ENCODE results near the gene ZFAND2A. TPM values are rescaled to one million over a fixed set of nuclear protein-coding genes. Genes with fewer than 3 reads are reported as not detected.
"Not testable (repeated sequence)": the region's sequence is repeated elsewhere in the genome, so short reads cannot be mapped to it uniquely, and the experiment has no call there.

The ZFAND2A gene
- total and polyA plus RNA-seq, 5 donors from 2014 or later: 37.2 to 95.9 (median 58.6) TPM

GRCh38 chr7:1144269-1144771, 15.7 kb downstream of the ZFAND2A start:
- H3K36me3 ChIP-seq (ENCODE audit: control insufficient read depth, insufficient read depth, low read length): no peaks in the 10 kb centered on the region
- H3K27ac ChIP-seq (ENCODE audit: insufficient read depth, low read length, poor library complexity, severe bottlenecking): no peak overlapping the region
- no peaks in the 10 kb centered on the region for H3K4me1 ChIP-seq (ENCODE audit: control insufficient read depth, insufficient read depth, low read length, poor library complexity, severe bottlenecking)
- H3K27me3 ChIP-seq (ENCODE audit: control insufficient read depth, insufficient read depth, low read length): no peaks in the 10 kb centered on the region
- ATAC-seq (ENCODE audit: low read depth in 2 of 2) (no peak), DNase-seq (no peak)
- no peak overlapping the region for H3K4me3 ChIP-seq (ENCODE audit: low read depth, low read length)
- Mint-ChIP-seq H3K4me1 (peaks cover 0 to 2% (median 0%) of the 10 kb centered on the region in 4 donors), H3K36me3 (no peaks in the 10 kb centered on the region), H3K4me3 (no peak overlapping the region), H3K9me3 (no peaks in the 10 kb centered on the region), H3K27ac (no peak overlapping the region), H3K27me3 (peaks cover 8% of the 10 kb centered on the region)
- H3K9me3 ChIP-seq (ENCODE audit: control insufficient read depth in 2 of 2, low read length in 2 of 2): no peaks in the 10 kb centered on the region

DNA sequence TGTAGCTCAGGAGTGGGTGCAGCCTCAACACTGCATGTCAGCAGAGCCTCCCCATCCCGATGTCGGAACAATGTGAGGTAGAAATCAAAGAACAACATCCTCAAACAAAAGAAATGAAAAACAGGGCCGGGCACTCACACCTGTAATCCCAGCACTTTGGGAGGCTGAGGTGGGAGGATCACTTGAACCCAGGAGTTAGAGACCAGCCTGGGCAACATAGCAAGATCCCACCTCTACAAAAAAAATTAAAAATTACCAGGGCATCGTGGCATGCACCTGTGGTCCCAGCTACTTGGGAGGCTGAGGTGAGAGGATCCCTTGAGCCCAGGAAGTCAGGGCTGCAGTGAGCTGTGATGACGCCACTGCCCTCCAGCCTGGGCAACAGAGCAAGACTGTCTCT, 17.0 kb downstream of the ZFAND2A start:
- H3K27ac ChIP-seq (ENCODE audit: insufficient read depth, low read length, poor library complexity, severe bottlenecking); H3K4me1 Mint-ChIP-seq; DNase-seq; H3K27ac Mint-ChIP-seq; H3K4me1 ChIP-seq (ENCODE audit: control insufficient read depth, insufficient read depth, low read length, poor library complexity, severe bottlenecking); H3K27me3 Mint-ChIP-seq; H3K4me3 ChIP-seq (ENCODE audit: low read depth, low read length); H3K27me3 ChIP-seq (ENCODE audit: control insufficient read depth, insufficient read depth, low read length); H3K36me3 ChIP-seq (ENCODE audit: control insufficient read depth, insufficient read depth, low read length); H3K9me3 Mint-ChIP-seq; H3K36me3 Mint-ChIP-seq; H3K9me3 ChIP-seq (ENCODE audit: control insufficient read depth in 2 of 2, low read length in 2 of 2); ATAC-seq (ENCODE audit: low read depth in 2 of 2): not testable (repeated sequence)
- peak overlapping the region in 1 of 4 donors; percentile 52 for H3K4me3 Mint-ChIP-seq

DNA sequence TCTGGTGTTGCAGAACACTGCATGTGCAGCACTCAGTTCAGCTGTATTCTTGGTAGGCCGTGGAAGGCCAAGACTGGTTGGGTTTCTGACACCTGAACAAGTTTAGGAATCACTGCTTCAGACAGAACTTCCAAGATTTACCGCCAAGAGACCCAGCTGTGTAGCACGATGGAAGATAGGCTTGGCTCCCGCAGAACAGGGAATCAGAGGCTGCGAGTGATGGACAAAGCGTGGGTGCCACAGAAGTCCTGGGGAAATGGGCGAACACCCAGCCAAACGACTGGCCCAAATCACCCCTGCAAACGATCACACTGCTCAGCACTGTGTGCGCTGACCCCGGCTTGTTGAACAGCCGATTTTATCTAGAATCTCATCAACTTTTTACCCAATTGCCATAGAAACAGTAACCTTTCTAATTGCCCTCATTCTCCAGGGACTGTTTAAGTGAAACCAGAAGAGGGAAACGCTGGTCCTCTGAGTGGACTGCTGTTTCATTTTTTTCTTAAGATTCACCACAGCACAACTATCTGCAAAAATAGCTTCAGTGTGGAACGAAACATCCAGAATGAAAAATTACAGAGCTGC, 17.9 kb downstream of the ZFAND2A start:
- no peak overlapping the region for H3K4me3 ChIP-seq (ENCODE audit: low read depth, low read length)
- peaks cover 8% of the 10 kb centered on the region for H3K27me3 Mint-ChIP-seq

GRCh38 chr7:1141651-1142050, 18.3 kb downstream of the ZFAND2A start:
- DNase-seq (no peak), ATAC-seq (ENCODE audit: low read depth in 2 of 2) (no peak)
- Histone ChIP-seq H3K36me3 (ENCODE audit: control insufficient read depth, insufficient read depth, low read length) (no peaks in the 10 kb centered on the region), H3K27ac (ENCODE audit: insufficient read depth, low read length, poor library complexity, severe bottlenecking) (no peak overlapping the region), H3K27me3 (ENCODE audit: control insufficient read depth, insufficient read depth, low read length) (no peaks in the 10 kb centered on the region), H3K9me3 (ENCODE audit: control insufficient read depth in 2 of 2, low read length in 2 of 2) (no peaks in the 10 kb centered on the region), H3K4me1 (ENCODE audit: control insufficient read depth, insufficient read depth, low read length, poor library complexity, severe bottlenecking) (peaks cover 14% of the 10 kb centered on the region), H3K4me3 (ENCODE audit: low read depth, low read length) (no peak overlapping the region)
- peaks cover 8% of the 10 kb centered on the region for H3K27me3 Mint-ChIP-seq
- peaks cover 5 to 17% (median 12%) of the 10 kb centered on the region in 4 donors for H3K4me1 Mint-ChIP-seq
- no peak overlapping the region for H3K27ac Mint-ChIP-seq
- H3K9me3 Mint-ChIP-seq: no peaks in the 10 kb centered on the region
- peak overlapping the region in 2 of 4 donors; percentile 4 to 69 for H3K4me3 Mint-ChIP-seq
- H3K36me3 Mint-ChIP-seq: no peaks in the 10 kb centered on the region

More for the DNA sequence above, 17.9 kb downstream of the ZFAND2A start:
- no peaks in the 10 kb centered on the region for H3K36me3 ChIP-seq (ENCODE audit: control insufficient read depth, insufficient read depth, low read length)
- Mint-ChIP-seq H3K4me1 (peaks cover 0 to 12% (median 7%) of the 10 kb centered on the region in 4 donors), H3K4me3 (peak overlapping the region in 1 of 4 donors; percentile 69), H3K9me3 (no peaks in the 10 kb centered on the region), H3K27ac (no peak overlapping the region), H3K36me3 (no peaks in the 10 kb centered on the region)
- no peaks in the 10 kb centered on the region for H3K9me3 ChIP-seq (ENCODE audit: control insufficient read depth in 2 of 2, low read length in 2 of 2)
- DNase-seq: no peak
- H3K4me1 ChIP-seq (ENCODE audit: control insufficient read depth, insufficient read depth, low read length, poor library complexity, severe bottlenecking): peaks cover 10% of the 10 kb centered on the region
- no peaks in the 10 kb centered on the region for H3K27me3 ChIP-seq (ENCODE audit: control insufficient read depth, insufficient read depth, low read length)
- no peak for ATAC-seq (ENCODE audit: low read depth in 2 of 2)
- H3K27ac ChIP-seq (ENCODE audit: insufficient read depth, low read length, poor library complexity, severe bottlenecking): no peak overlapping the region

DNA sequence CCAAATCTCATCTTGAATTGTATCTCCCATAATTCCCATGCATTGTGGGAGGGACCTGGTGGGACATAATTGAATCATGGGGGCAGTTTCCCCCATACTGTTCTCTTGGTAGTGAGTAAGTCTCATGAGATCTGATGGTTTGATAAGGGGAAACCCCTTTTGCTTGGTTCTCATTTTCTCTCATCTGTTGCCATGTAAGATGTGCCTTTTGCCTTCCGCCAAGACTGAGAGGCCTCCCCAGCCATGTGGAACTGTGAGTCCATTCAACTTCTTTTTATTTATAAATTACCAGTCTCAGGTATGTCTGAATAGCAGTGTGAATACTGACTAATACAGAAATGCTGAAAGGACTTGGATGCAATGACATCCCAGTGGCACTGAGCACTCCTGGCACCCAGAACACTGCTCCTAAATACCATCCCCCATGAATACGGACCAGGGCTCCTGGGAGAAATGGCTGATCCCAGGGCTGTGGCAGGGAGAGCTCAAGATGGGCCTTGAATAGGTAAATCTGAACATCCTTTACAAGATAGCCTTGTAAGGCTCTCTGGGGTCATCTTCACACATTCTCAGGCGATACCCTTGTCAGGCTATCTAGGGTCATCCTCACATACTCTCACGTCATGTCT, 19.4 kb downstream of the ZFAND2A start:
- no peak overlapping the region for H3K27ac Mint-ChIP-seq
- no peak overlapping the region for H3K27ac ChIP-seq (ENCODE audit: insufficient read depth, low read length, poor library complexity, severe bottlenecking)

GRCh38 chr7:1137517-1138167, 22.4 kb downstream of the ZFAND2A start:
- Mint-ChIP-seq H3K4me3 (peak overlapping the region; percentile 90 to 98 (median 96)), H3K27ac (peak overlapping the region; percentile 61 to 88 (median 87)), H3K27me3 (no peaks in the 10 kb centered on the region), H3K4me1 (peaks cover 11 to 21% (median 16%) of the 10 kb centered on the region in 4 donors), H3K9me3 (no peaks in the 10 kb centered on the region), H3K36me3 (no peaks in the 10 kb centered on the region)
- Histone ChIP-seq H3K27ac (ENCODE audit: insufficient read depth, low read length, poor library complexity, severe bottlenecking) (peak overlapping the region; percentile 79), H3K36me3 (ENCODE audit: control insufficient read depth, insufficient read depth, low read length) (no peaks in the 10 kb centered on the region), H3K9me3 (ENCODE audit: control insufficient read depth in 2 of 2, low read length in 2 of 2) (no peaks in the 10 kb centered on the region), H3K4me1 (ENCODE audit: control insufficient read depth, insufficient read depth, low read length, poor library complexity, severe bottlenecking) (peaks cover 16% of the 10 kb centered on the region), H3K4me3 (ENCODE audit: low read depth, low read length) (peak overlapping the region; percentile 78), H3K27me3 (ENCODE audit: control insufficient read depth, insufficient read depth, low read length) (no peaks in the 10 kb centered on the region)
- peak; percentile 54 to 66 for ATAC-seq (ENCODE audit: low read depth in 2 of 2)
- DNase-seq: peak in 1 of 3 donors; percentile 23

More for the DNA sequence above, 19.4 kb downstream of the ZFAND2A start:
- peaks cover 16% of the 10 kb centered on the region for H3K4me1 ChIP-seq (ENCODE audit: control insufficient read depth, insufficient read depth, low read length, poor library complexity, severe bottlenecking)
- H3K9me3 ChIP-seq (ENCODE audit: control insufficient read depth in 2 of 2, low read length in 2 of 2): no peaks in the 10 kb centered on the region
- Mint-ChIP-seq H3K4me1 (peaks cover 7 to 19% (median 12%) of the 10 kb centered on the region in 4 donors), H3K27me3 (peaks cover 8% of the 10 kb centered on the region), H3K4me3 (peak overlapping the region; percentile 19 to 86 (median 47)), H3K9me3 (no peaks in the 10 kb centered on the region), H3K36me3 (no peaks in the 10 kb centered on the region)
- H3K27me3 ChIP-seq (ENCODE audit: control insufficient read depth, insufficient read depth, low read length): no peaks in the 10 kb centered on the region
- DNase-seq (no peak), ATAC-seq (ENCODE audit: low read depth in 2 of 2) (no peak)
- H3K4me3 ChIP-seq (ENCODE audit: low read depth, low read length): no peak overlapping the region
- H3K36me3 ChIP-seq (ENCODE audit: control insufficient read depth, insufficient read depth, low read length): no peaks in the 10 kb centered on the region

DNA sequence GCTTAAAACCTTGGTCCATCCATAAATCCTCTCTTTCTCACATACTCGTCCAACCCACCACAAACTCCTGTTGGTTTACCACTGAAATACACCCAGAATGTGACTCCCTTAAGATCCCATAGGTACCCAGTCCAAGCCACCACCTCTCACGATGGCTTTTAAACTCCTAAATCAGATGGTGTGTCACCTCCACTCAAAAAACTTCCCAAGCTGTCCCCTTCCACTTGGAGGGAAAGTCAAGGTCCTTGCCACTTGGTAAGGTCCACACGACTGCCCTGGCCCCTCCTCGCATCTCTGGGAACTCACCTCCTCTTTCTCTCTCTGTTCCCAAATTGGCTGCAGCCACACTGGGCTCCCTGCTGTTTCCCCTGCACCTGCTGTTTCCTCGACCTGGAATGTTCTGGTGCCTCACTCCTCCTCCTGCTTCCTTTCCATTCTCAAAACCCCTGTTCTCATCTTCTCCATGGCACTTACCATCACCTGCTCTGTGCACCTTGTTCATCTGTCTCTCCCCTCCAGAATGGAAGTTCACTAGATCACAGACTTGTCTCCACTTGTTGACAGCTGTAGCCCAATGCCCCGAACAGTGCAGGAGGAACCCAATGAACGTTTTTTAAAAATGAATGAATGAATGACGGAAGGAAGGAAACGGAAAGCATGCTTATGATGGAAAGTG, 23.0 kb downstream of the ZFAND2A start:
- DNase-seq (peak in 1 of 3 donors; percentile 16), ATAC-seq (ENCODE audit: low read depth in 2 of 2) (no peak)
- H3K9me3 ChIP-seq (ENCODE audit: control insufficient read depth in 2 of 2, low read length in 2 of 2): no peaks in the 10 kb centered on the region
- Mint-ChIP-seq H3K36me3 (no peaks in the 10 kb centered on the region), H3K27ac (peak overlapping the region; percentile 61 to 88 (median 86)), H3K4me3 (peak overlapping the region; percentile 84 to 98 (median 92)), H3K4me1 (peaks cover 11 to 21% (median 16%) of the 10 kb centered on the region in 4 donors), H3K9me3 (peaks cover 0 to 2% (median 0%) of the 10 kb centered on the region in 7 donors), H3K27me3 (no peaks in the 10 kb centered on the region)
- H3K36me3 ChIP-seq (ENCODE audit: control insufficient read depth, insufficient read depth, low read length): no peaks in the 10 kb centered on the region
- H3K4me3 ChIP-seq (ENCODE audit: low read depth, low read length): peak overlapping the region; percentile 78
- peaks cover 16% of the 10 kb centered on the region for H3K4me1 ChIP-seq (ENCODE audit: control insufficient read depth, insufficient read depth, low read length, poor library complexity, severe bottlenecking)
- no peaks in the 10 kb centered on the region for H3K27me3 ChIP-seq (ENCODE audit: control insufficient read depth, insufficient read depth, low read length)
- H3K27ac ChIP-seq (ENCODE audit: insufficient read depth, low read length, poor library complexity, severe bottlenecking): no peak overlapping the region
